HG03175 (cell line): ENCODE results near the gene ZAR1.

ENCODE experiments used
- ATAC-seq: cut with Tn5 transposase; IDR thresholded peaks from one replicate; pipeline ENCODE4 v1.9.1; 2021; ENCODE audit warnings: mild to moderate bottlenecking, moderate library complexity; ENCODE audit not compliant: unreplicated experiment

ZAR1 gene

DNA sequence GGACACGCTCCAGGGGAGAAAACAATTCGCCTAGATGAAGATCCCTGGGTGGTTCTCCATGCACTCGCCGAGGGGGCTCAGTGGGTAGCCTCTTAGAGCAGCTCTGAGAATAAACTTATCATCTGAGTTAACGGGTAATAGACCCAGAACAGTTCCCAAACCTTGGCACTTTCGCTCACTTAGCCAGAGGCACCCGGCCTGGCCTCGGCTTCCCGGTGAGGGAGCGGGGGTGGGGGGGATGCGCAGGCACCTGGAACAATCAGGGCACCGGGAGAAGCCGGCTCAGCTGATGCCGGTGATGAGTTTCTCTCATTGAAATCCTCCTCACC is 405 bp upstream of the ZAR1 start:
- ATAC-seq = no peak

DNA sequence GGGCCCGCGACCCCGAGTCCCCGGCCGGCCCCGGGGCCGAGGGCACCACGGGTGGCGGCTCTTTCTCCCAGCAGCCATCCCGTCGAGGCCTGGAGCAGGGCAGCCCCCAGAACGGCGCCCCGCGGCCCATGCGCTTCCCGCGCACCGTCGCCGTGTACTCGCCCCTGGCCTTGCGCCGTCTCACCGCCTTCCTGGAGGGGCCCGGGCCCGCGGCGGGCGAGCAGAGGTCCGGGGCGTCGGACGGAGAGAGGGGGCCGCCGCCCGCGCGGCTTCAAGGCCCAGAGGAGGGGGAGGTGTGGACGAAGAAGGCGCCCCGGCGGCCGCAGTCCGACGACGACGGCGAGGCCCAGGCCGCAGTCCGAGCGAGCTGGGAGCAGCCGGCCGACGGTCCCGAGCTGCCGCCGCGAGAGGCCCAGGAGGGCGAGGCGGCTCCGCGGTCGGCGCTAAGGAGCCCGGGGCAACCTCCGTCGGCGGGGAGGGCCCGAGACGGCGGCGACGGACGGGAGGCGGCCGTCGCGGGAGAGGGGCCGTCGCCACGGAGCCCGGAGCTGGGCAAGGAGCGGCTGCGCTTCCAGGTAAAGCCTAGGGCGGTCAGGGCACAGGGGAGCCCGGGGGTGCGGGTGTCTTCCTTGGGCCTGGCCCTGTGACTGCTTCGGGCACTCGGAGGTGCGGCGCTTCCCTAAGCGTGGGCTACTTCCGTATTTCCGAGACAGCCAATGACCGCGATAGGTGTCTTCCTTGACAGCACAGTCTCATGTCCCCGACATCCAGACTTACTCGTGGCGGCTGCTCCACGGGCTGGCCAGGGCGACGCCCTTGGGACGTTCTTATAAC is 845 bp downstream of the ZAR1 start:
- ATAC-seq = no peak

DNA sequence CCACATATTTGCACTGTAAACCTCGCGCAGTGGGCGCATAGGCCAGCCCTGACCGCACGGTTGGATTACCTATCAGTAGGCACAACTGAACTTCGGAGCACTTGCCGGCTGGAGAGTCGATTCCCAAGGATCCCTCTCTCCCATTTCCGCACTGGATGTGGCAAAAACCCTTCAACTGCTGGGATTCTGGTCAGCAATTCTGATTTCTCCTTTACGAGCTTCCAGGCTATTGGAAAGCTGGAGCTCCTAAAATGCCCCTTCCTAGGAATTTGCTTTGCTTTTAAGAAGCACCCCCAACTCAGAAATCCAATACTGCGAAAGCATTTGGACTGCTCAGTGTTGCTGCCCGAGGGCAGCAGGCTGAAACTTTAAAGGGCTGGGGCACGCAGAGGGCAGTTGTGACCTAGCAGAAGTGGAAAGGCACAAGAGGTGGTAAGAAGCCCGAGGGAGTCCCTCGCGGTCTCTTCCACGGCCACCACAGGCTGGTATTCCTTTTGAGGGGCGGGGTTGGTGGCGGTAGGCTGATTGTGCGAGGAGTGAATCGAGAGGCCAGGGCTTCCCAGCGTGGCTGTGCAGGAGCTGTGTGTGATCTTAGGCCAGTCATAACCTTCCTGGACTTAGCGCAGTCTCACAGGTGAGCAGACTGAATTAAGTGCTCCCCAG is 1.6 kb downstream of the ZAR1 start:
- ATAC-seq = no peak

- ATAC-seq = no peak
Measured at GRCh38 chr4:48493452-48494100, 3.5 kb downstream of the ZAR1 start.

GRCh38 chr4:48495941-48496340 is 5.9 kb downstream of the ZAR1 start:
- no peak for ATAC-seq

- no peak for ATAC-seq
Measured at GRCh38 chr4:48498895-48499294, 8.8 kb downstream of the ZAR1 start.

GRCh38 chr4:48499551-48500066 is 9.6 kb downstream of the ZAR1 start:
- ATAC-seq = peak; percentile 85

DNA sequence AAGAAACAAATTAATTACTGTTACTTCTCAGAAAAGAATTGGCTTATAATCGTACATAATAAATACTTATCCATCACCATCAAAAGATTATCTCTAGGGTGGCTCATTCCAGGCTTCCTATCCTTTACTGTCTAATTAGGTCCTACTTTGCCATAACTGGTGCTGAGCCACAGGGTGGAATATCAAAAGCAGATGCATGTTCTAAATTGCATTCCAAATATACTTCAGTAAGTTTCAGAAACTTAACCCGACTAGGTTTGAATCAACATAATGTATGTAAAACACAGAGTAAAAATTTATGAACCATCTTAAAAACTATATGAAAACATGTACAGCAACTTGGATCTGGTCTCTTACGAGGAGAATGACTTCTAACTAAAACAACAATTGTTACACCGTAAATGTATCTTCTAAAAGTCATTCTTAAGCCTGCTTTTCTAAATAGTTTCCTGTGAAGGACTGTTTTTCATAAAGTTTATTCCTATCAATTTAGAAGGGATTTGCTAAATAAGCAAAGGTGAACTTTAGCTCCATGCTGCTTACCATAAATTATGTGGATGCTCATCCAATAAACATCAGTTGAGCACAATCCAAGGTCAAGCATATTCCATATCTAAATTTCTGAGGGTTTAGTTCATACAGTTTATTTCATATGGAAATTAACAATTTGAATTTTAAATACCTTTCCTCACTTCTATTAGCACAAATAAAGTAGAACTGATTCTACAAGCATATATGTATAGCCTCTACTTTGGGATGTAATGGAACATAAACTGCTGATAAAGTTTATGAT is 13.4 kb downstream of the ZAR1 start:
- ATAC-seq = no peak

DNA sequence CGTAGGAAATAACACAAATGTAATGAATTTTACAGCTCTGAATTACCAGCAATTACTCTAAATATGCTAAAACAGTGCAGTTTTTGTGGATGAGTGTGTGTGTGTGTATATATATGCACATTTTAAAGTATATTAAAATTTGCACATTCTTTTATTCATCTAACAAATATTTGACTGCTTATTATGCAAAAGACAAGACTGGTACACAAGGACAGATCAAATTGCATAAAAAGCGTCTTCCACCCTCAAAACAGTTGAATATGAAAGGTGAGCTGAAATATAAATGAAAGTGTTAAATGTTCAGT is 13.9 kb downstream of the ZAR1 start:
- ATAC-seq = no peak

- no peak for ATAC-seq
Measured at GRCh38 chr4:48504352-48504751, 14.3 kb downstream of the ZAR1 start.

- no peak for ATAC-seq
Measured at GRCh38 chr4:48506716-48507115, 16.7 kb downstream of the ZAR1 start.

DNA sequence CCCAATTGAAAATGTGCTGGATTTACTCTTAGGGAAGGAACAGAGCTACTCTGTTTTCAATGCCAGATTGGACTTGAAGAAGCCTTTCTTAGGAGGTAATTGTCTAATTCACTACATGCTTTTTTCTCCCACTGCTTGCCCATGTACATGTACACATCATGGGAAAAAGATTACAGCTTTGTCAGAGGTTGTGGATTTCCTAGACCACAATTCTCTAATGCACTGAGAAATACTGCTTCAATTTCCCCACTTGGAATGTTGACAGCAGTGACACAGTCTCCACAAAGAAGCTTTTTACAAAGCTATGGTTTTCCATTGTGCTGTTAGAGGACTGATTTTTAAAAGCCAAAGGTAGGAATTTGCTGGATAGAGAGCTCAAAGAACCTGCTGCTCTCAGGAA is 19.5 kb downstream of the ZAR1 start:
- no peak for ATAC-seq

DNA sequence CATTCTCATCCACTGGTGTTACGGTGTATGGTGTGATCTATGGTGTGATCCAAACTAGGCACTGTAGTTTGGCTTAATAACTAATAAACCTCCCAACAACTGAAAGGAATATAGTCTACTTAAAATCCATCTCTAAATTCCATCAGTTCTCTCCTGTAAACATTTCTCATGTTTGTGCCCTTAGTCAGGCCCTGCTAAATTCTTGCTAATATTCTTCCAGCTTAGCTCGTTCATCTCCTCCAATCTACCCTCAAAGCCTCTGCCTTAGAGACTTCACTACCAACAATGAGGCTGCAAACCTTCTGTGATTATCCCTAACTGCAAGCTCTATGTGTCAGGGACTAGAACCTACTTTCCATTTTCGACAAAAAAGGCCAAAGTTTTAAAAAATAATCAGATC is 28.1 kb downstream of the ZAR1 start:
- no peak for ATAC-seq

GRCh38 chr4:48526406-48526805 is 36.4 kb downstream of the ZAR1 start:
- ATAC-seq = no peak

DNA sequence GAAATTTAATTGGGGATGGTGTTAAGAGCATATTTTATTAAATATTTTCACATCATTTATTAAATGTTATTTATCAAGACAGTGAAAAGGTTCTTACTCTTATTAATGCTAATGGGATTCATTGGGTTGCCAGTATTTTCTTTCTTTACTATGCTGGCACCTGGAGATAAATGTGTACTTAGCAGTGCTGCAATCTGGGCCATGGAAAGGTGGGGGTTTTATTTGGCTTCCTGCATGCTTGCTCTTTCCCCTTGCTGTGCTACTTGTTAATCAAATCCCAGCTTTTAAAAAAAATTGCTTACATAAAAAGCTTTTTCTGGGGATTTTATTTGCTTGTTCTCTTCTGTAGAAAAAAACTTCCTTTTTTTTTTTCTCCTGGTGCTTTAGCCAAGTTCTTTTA is 48.3 kb downstream of the ZAR1 start:
- ATAC-seq = no peak

- no peak for ATAC-seq
Measured at GRCh38 chr4:48539597-48539996, 49.5 kb downstream of the ZAR1 start.

DNA sequence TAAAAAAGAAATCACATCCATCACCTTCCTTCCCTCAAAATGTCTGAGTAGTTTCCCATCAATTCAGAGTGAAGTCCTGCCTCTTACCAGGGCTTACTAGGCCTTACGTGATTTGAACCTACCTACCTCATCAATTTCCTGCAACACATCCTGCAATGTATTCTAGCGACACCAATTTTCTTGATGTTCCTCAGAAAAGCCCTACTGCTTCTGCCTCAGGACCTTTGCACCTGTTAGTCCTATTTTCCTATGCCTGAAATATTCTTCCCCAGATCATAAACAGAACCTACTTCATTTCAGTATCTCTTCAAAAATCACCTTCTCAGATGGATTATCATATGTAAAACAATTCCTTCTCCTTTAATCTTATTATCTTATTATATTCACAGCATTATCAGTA is 52.8 kb downstream of the ZAR1 start:
- ATAC-seq = no peak

- no peak for ATAC-seq
Measured at GRCh38 chr4:48543796-48544195, 53.7 kb downstream of the ZAR1 start.
